HL-60/S4 treated with retinoic acid at 250 ng/mL for 4 days and 3 days (cell line): ENCODE measurements around the gene C2orf72.

Source experiments
- in situ Hi-C: fragments of 300-500 bp; cut with MboI; formaldehyde crosslinking; loops from 2 replicates; pipeline ENCODE4 v1.7.0; 2022; ENCODE audit warnings: low sequenced_read_pairs

C2orf72 gene

DNA sequence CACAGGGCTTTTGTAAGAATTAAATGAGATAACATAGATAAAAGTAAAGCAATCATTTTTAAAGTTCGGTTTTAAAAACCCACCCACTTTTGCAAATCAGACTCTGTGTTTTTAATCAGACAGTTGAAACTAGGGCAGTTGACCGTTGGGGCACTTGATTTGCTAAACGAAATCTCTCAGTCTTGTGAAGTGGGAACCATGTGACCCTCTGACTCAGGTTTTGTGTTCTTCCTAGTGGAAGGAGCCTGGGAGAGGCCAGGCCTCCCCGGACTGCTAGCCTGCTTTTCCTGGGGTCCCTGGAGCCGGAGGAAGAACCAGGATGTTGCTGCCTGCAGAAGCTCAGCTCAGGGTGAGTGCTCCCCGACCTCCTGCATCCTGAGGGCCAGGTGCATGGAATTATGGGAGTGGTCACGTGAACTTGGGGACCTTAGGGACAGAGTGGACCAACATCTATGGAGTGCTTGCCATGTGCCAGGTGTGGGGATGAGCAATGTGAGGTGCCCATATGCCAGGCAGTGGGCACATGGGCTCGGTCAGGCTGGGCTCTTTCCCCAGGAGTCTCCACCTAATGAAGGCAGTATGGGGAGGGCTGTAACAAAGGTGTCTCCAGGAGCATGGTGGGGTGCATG is 3.9 kb downstream of the C2orf72 start:
- in situ Hi-C loops, result no loop called here

- in situ Hi-C loops, result no loop called here
These were observed 6.5 kb downstream of the C2orf72 start for GRCh38 chr2:231043796-231044195.

- in situ Hi-C loops, result no loop called here
These were observed 9.6 kb downstream of the C2orf72 start for GRCh38 chr2:231046916-231047273.

DNA sequence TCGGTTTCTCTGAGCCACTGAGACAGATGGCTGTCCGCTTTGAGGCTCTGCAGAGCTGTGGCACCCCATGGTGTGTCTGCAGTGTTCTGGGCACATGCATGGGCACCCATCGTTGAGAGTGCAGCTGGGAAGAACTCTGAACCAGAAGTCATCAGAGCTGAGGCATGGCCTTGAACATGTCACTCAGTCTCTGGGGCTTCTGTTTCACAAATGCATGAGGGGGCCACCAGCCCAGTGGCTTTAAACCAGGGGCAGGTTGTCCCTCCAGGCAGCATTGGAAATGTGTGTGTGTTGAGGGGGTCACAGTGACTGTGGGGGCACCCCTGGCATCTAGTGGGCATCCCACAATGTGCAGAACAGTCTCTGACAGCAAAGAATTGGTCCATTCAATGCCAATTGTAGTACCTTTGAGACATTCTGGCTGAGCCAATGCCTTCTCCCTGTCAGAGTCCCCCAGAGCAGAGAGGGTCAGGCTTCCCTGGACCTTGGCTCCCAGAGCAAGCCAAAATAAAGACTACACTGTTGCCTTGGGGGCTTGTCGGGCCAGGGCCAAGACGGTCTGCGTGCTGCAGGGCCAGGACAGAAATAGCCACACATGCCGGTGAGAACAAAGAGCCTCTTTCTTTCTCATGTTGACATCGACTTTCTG is 10.1 kb downstream of the C2orf72 start:
- in situ Hi-C loops, result no loop called here

DNA sequence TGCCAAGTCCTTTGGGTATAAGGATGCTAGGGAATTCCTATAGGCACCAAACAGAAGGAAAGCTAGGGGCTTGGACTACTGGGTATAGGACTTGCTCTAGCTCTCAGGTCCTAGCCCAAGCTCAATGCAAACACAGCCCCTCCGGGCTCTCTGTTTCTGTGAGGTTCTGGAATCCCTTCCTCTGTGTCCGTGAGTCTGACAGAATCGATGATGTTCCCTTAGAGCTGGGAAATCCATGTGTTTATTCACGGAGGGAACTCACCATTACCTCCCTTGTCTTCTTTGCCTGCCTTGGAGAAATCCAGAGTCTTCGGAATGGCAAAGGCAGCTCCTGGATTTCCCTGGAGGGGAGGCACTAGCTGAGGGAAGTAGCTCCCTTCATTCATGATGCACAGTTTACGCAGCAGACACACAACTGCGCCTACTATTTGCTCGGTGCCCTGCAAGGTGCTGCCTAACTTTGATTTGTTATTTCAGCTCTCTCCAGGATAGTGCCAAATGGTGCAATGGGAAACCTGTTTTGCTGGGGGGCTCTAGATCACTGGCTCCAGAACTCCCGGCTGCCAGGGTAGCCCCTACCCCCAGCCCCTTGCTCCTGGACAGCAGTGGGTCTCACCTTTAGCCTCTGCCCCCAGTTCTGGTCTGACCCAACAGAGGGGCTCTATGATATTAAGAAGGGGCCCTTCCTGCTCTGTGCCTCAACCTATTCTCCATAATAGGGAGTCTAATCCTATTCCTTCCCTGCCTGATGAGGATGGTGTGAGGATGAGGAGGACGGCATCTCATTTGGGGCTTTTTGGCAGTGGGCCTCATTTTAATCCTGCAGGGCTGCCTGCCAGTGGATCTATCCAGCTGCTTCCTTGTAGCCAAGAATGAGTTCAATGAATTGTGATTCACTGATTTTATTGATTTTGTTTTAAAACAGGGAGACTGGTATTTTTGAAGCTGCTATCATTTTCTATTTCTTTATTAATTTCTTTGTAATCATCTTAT is 10.9 kb downstream of the C2orf72 start:
- in situ Hi-C loops, result no loop called here

DNA sequence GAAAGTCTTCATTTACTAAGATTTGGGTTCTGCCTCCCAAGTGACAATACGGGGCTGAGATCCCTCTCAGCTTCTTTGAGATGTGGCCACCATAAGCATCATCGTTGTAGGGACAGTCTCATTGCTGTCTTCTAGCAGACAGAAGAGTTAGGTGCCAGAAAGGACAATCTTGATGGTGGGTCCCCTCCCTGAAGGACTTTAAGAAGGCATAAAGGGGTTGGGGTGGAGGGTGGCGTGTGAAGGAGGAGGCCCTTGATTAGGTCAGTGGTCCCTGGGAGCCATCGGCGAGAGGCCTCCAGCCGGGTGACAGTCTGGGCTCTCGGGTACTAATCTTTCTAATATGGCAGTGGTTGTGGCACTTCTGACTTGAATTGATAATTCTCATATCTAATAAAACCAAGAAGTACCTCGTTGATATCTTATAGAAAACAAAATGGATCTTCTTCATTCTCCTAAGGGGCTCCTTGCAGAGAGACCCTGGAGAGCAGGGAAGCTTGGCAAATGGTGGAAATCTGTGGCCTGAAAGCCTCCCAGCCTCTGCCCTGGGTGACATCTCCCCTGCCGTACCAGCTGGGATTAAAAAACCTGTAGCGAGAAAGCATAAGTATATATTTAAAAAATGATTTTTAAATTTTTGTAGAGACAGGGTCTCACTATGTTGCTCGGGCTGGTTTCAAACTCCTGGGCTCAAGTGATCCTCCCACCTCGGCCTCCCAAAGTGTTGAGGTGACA is 12.1 kb downstream of the C2orf72 start:
- in situ Hi-C loops, result no loop called here

GRCh38 chr2:231050018-231050901 is 12.9 kb downstream of the C2orf72 start:
- in situ Hi-C loops, result no loop called here

GRCh38 chr2:231051116-231051515 is 13.8 kb downstream of the C2orf72 start:
- in situ Hi-C loops, result no loop called here

GRCh38 chr2:231052494-231053451 is 15.4 kb downstream of the C2orf72 start:
- in situ Hi-C loops, result no loop called here

DNA sequence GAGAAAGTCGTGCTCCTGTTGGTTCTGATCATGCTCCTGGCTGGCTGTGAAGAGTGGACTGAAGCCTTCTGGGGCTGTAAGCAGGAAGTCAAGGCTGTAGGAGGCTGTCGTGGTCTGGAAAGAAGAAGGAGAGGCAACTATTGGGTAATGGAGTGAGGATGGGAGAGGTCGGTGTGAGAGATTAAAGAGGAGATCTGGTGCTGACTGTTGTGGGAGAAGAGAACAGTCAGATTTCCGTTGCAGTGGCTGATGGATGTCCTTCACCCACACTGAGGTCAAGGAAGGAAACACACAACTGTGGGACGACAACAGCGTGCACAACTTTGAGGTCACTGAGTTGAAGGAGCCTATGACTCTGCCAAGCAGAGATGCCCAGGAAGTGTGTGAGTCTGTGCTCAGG is 16.5 kb downstream of the C2orf72 start:
- in situ Hi-C loops, result no loop called here

DNA sequence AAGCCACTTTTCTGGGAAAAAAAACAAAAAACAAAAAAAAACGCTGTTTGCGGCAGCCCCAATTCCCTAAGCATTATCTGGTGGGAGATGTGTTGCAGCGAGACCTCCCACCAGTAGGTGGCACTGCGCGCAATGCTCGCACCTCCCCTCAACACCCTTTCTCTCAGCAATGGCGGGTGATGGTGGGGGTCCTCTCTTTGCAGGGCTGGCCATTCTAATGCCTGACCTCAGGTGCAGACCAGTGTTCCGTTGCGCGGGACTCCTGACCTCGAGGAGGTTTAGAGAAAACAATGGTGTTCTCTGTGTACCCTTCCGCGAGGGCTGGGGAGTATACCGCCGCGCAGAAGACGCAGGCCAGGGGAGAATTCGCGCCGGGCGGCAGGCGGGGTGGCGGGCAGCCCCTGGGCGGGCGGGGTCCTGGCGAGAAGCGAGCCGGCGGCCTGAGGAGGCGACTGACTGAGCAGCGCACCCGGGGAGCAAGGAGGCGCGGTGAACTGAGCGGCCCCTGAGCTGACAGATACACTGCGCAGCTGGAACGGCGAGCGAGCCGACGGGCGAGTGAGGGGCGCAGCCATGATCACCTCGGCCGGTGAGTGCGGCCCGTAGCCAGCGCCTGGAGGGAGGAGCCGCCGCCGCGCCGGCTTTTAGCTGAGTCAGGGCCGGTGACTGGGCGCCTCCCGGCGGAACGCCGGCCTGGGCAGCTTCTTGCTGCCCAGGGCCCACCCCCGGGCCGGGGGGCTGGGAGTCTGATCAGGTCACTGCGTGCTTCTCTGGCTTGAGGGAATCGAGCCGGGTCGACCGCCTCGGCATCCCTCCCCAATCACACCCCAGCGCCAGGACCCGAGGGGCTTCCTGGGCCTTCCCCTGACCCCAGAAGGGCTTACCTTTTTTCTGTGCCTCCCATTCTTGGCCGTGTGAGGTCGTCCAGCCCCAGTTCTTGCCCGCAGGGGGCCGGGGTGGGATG is 19.4 kb downstream of the C2orf72 start, which contains the start of gene PSMD1:
Gene PSMD1 (plus strand): TSS at position 415 of the 964 bp plus-strand sequence. CDS start 159 bp downstream, at position 574.
- in situ Hi-C loops, result no loop called here

DNA sequence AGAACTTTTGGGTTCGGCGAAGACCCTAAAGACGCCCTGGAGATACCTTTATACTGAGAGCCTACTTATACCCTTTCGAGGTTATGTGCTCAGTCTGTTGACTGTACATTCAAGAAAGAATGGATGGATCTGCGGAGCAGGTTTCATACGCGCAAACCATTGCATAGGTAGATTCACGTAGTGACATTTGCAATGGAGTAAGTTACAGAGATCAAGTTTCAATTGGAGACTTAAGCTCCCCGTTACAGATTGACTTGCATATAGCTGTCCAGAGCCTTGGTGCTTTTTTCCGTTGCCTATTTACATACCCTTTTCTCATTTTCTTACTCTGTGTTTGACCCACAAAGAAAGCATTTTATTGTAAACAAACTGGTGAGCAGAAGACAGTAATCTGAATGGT is 20.3 kb downstream of the C2orf72 start:
- in situ Hi-C loops, result no loop called here

- in situ Hi-C loops, result no loop called here
These were observed 21.6 kb downstream of the C2orf72 start for GRCh38 chr2:231058761-231059550.

- in situ Hi-C loops, result no loop called here
These were observed 22.4 kb downstream of the C2orf72 start for GRCh38 chr2:231059756-231060155.

DNA sequence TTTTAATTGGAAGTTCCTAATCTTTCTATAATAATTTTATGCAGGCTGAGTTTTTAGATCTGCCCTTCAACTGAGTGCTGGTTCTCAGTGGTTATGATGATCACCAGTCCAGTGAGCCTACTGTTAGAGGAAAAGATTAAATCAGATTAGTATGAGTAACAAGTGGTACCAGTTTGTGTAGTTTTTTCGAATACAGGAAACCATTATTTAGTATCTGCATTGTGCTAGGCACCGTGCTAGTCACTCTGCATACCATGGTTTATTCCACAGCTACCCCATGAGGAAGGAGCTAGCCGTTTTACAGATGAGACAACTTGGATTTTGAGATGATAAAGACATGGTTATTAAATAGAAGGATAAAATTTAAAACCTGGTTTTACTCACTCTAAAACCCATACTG is 25.5 kb downstream of the C2orf72 start:
- in situ Hi-C loops, result no loop called here

DNA sequence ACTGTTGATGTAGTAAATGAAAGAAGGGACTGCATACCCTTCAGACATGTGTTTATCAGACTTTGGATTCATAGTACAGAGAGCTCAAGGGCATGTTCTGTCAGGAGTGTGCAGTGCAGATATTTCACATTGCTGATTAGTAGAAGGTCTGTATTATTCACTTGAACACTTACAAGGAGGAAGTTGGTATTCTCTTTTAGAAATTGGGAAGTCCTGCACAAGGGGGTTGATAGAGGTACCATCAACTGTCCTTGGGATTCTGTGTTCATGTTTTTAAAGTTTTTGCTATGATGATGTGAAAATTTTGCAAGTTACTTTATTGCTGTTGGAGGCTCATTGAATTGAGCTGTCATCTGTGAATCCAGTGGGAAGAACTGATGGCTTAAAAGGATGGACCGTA is 26.0 kb downstream of the C2orf72 start:
- in situ Hi-C loops, result no loop called here

- in situ Hi-C loops, result no loop called here
These were observed 28.6 kb downstream of the C2orf72 start for GRCh38 chr2:231065966-231066365.
